HS-27A (cell line): ENCODE measurements around the gene C16orf90.
"Not testable (repeated sequence)": the region's sequence is repeated elsewhere in the genome, so short reads cannot be mapped to it uniquely, and the experiment has no call there.

Experiments
- DNase-seq: peaks from one replicate; pipeline ENCODE4 v3.0.0-alpha.2; 2012; ENCODE audit warnings: low read depth, missing footprints

The C16orf90 gene

DNA sequence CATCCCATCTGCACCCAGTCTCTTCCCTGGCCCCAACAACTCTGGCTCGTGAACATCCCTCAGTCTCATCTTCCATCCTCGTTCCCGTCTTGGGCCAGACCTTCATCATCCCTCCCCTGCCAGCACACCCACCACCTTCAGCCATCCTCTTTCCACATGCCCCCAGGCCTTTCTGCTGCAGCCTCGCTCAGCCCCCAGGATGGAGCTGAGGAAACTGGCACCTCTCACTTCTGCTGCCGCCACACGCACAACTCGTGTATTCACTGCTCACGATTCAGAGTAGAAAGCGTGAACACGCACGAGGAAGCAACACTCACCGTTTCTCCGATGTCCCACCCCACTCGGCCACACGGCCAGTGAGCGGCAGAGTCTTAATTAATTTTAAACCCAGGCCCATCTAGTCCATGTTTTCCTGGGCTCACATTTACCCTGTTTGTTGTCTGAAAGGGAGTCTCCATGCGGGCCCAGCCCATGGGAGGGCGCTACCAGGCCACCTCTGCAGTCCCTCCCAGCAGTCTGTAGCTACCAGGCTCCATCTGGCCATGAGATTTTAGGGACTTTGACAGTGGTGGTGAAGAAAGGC lies 12.5 kb downstream of the C16orf90 start:
- no peak for DNase-seq

- no peak for DNase-seq
These were observed 13.3 kb downstream of the C16orf90 start for GRCh38 chr16:3481696-3482658.

DNA sequence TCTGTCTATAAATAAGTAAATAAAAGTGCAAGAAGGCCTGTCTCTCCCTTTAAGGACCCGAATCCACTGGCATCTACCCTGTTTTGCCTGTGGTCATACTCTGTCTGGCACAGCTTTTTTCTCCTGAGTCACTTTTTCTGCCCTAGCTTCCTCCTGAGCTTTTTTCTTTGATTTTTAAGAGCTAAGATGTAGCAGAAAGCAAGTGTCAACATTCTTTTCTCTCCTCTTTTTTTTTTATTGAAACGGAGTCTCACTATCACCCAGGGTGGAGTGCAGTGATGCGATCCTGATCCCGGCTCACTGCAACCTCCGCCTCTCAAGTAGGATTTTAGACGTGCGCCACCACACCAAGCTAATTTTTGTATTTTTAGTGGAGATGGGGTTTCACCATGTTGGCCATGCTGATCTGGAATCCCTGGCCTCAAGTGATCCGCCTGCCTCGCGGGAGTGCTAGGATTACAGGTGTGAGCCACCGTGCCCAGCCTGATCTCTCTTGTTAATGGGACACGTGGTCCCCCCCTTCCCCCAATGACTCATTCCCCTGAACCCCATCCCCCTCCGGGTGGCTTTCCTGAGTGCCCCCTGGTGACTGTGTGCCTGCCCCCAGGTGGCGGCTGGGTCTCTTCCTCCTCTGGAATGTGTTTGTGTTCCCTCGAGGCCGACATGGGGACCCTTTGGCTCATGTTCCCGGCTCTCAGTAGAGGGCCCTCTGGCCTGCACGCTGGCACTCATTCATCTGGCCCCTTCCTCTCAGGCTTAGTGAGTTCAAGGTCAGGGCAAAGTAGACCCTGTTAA lies 14.2 kb downstream of the C16orf90 start:
- DNase-seq: no peak

DNA sequence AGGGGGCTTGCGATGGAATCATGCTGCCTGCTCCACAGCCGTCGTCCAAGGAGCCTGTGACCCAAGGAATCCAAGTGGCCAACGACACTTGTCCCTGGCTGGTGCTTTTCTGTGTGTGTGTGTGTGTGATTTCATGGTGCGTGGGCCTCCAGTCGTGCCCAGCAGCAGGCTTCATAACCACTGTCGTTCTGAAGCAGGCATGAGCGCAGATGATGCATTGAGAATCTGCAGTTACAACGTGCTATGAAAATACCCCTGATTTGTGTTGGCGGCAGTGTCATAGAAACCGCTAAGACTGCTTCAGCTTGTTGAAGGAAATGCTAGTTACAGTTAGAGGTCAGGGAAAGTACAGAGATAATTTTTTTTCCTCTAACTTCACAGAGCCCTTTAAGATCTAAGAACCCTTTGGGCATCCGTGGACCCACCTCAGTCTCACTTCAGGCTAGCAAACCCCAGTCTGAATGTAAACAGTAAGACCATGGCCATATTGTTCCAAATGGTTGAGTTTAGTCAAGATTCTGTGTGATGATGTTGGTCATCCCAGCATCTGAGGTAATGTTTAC lies 15.6 kb downstream of the C16orf90 start:
- no peak for DNase-seq

GRCh38 chr16:3478242-3478925 lies 16.9 kb downstream of the C16orf90 start:
- no peak for DNase-seq

DNA sequence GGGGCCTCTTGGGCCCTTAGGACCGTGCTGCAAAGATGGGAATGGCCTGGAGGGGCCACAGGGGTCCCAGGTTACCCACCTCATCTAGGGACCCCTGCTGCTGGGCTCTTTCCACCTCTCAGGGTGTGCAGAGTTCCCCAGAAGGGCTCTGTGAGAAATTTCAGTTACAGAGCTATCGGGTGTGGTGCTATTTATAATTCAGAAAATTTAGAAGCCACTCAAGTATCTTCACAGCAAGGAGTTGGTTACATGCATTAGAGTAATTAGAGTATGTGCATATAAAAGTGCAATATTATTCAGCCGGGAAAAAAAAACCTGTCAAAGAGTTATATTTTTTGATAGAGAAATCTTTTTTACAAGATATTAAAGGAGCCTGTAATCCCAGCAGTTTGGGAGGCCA lies 18.9 kb downstream of the C16orf90 start:
- no peak for DNase-seq

GRCh38 chr16:3475604-3476375 lies 19.5 kb downstream of the C16orf90 start:
- DNase-seq: no peak

- not testable (repeated sequence) for DNase-seq
These were observed 20.4 kb downstream of the C16orf90 start for GRCh38 chr16:3474870-3475269.

DNA sequence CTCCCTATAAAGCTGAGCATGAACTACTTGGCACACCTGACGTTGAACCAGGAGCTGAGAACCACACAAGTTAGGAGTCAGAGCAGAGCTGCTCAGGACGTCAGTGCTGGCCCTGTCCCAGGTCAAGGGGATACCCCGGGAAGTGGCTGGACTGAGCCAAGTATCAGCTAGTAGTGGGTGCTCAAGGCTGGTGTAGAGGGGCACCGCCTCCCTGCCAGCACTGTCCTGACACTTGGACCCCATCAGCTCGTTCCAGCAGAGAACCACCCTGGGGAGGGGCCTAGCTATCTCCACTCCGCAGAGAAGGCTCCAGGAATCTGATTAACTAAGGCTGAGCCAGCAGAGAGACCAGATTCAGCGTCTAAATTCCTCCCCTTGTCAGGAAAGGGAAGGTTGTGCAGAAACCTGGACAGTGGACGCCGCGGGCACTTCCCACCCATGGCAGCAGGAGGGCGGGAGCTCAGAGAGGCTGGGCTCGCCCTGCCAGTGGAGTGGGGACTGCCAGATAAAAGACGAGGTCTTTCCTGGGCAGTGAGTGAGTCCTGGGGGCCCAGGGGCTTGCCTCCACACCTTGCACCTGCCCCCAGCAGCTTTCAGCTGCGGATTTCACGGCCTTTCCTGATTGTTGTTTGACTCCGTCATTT lies 21.0 kb downstream of the C16orf90 start:
- no peak for DNase-seq

- DNase-seq: not testable (repeated sequence)
These were observed 21.7 kb downstream of the C16orf90 start for GRCh38 chr16:3473596-3473943.

DNA sequence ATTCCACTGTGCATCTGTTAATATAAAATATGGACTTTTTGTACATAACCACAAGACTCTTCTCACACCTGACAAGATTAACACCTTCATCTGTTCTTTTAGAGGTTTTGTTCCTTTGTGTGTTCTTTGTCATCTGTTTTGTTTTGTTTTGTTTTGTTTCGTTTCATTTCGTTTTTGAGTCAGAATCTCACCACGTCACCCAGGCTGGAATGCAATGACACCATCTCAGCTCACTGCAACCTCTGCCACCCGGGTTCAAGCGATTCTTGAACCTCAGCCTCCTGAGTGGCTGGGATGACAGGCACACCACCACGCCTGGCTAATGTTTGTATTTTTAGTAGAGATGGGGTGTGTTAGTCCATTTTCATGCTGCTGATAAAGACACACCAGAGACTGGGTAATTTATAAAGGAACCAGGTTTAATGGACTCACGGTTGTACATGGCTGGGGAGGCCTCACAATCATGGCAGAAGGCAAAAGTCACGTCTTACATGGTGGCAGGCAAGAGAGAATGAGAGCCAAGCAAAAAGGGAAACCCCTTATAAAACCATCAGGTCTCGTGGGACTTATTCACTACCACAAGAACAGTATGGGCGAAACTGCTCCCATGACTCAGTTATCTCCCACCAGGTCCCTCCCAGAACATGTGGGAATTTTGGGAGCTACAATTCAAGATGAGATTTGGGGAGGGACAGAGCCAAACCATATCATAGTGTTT lies 22.3 kb downstream of the C16orf90 start:
- DNase-seq: no peak

DNA sequence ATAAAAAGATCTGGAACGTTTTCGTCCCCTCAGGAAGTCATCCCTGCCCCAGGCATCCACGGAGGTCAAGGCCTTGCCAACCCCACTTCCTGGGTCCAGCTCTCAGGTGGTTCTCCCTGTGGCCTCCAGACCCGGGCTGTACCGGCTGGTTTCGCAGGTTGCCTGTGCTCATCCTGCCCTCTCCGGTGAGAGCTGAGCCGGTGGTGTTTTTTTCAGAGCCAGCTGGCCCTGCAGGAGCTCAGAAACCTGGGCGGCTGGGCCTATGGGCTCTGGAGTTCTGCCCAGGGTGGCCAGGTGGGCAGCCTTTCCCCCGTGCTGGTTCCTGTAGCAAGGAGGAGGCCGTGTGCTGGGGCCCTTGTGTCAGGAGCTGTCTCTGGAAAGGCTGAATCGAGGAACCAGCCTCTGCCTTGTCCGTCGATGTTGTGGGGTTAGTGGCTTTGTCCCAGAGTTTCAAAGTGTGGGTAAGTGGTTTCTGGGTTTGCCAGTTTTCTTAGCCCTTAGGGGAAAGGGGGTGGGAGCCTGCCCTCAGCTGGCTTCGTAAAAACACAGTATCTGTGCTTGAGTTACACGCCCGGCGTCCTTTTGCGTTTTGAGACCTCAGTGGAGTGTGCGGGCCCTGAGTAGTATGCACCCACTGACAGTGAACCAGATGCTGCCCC lies 23.6 kb downstream of the C16orf90 start:
- no peak for DNase-seq

DNA sequence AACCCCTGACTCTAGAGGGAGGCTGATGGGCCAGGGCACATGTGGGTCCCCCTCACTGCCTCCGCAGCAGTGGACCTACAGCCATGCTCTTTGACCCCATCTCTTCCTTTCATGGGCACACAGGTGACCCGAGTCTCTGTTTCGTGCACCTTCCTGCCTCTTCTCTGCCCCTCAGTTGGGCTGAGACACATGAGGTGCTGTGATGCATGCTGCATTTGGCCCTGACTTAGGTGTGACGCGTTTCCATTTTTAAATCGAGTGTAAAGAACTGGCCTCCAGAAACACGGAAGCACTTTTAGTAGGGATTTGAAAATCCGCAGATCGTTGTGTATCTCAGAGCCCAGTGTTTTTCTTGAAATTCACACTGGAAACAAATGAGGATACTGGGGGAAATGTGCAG lies 24.6 kb downstream of the C16orf90 start:
- DNase-seq: no peak

DNA sequence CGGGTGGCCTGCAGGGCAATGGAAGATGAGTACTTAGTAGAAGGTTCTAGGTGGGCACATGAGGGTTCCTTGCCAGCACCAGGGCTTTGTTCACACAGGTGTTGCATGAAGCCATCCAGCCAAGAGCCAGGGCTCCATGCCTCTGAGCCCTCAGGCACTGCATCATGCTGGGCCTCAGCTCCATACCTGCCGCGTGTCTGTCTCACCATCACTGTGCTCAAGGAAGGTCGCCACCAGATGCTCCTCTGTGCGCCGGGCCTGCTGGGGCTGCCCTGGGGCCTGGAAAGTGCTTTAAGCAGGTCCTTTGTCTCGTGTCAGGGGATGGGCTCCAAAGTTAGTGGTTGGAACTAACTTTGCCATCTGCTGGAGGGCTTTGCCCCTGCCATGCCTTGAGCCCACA lies 25.6 kb downstream of the C16orf90 start:
- DNase-seq: no peak

- no peak for DNase-seq
These were observed 26.8 kb downstream of the C16orf90 start for GRCh38 chr16:3468501-3468900.

- DNase-seq: no peak
These were observed 27.4 kb downstream of the C16orf90 start for GRCh38 chr16:3467921-3468320.

GRCh38 chr16:3467182-3467581 lies 28.1 kb downstream of the C16orf90 start:
- no peak for DNase-seq

GRCh38 chr16:3465911-3466584 lies 29.2 kb downstream of the C16orf90 start:
- DNase-seq: no peak

DNA sequence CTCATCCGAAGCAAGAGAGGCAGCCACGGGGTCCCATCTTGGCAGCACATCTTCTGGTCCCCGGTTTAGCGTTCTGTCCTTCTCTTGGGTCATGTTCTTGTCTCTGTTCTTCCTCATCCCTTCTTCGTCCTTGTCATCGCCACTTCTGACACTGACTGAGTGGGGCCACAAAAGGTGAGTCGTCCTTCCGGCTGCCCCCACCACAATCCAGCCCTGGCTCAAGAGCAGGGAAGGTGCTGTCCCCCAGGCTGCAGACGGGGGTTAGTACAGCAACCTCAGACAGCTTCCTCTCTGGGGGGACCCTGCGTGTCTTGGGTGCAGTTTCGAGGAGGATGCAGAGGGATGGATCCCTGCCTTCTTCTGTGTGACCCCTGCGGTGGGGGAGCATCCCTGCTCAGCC lies 30.0 kb downstream of the C16orf90 start:
- DNase-seq: no peak
